SH-SY5Y (cell line): Measurements from ENCODE around the gene CMTM3.

Experiments used
- GATA2 ChIP-seq: IDR thresholded peaks from 2 replicates; pipeline ENCODE4 v1.6.1; 2011; ENCODE audit warnings: mild to moderate bottlenecking, low read depth, low read length
- GATA3 ChIP-seq: IDR thresholded peaks from 2 replicates; pipeline ENCODE4 v1.6.1; 2011; ENCODE audit warnings: low read depth, mild to moderate bottlenecking, low read length, moderate library complexity

GRCh38 chr16:66641387-66641786, 36.9 kb downstream of the CMTM3 start:
- no peak for TF ChIP-seq GATA3
- no peak for TF ChIP-seq GATA2
